Cardiac fibroblast (primary cell): ENCODE data around the gene NDRG2.

Experiments used
- DNase-seq, 2 donors: peaks; one replicate each; pipeline versions ENCODE4 v3.0.0 to v3.0.0-alpha.2; 2010; ENCODE audit warnings: low read depth in 2 of 2
- H3K4me3 ChIP-seq, 2 donors: replicated peaks in 1 of 2; 1 replicate in 1 of 2; 2 replicates in 1 of 2; pipeline ENCODE4 v1.5.1; 2011; ENCODE audit warnings: low read depth in 2 of 2, low read length in 2 of 2, mild to moderate bottlenecking in 2 of 2, moderate library complexity in 1 of 2
- CTCF ChIP-seq: IDR thresholded peaks from one replicate; pipeline ENCODE4 v1.5.1; 2011; ENCODE audit warnings: low read depth, mild to moderate bottlenecking, low read length, inconsistent platforms

Gene NDRG2

GRCh38 chr14:21033133-21033698, 8.4 kb upstream of the NDRG2 start:
- no peak for DNase-seq
- TF ChIP-seq CTCF, result no peak
- no peak overlapping the region for H3K4me3 ChIP-seq

GRCh38 chr14:21032326-21033132, 7.7 kb upstream of the NDRG2 start:
- no peak for TF ChIP-seq CTCF
- no peak for DNase-seq
- H3K4me3 ChIP-seq, result no peak overlapping the region

GRCh38 chr14:21030531-21030930, 5.7 kb upstream of the NDRG2 start:
- no peak for DNase-seq
- no peak for TF ChIP-seq CTCF
- H3K4me3 ChIP-seq, result no peak overlapping the region

GRCh38 chr14:21029917-21030316, 5.1 kb upstream of the NDRG2 start, which contains the start of gene TPPP2:
Gene TPPP2 (plus strand): TSS chr14:21030217. CDS start chr14:21030582, 365 bp downstream.
- DNase-seq, result no peak
- TF ChIP-seq CTCF, result no peak
- H3K4me3 ChIP-seq, result no peak within 1 kb of the TSS

GRCh38 chr14:21026988-21027315, 2.1 kb upstream of the NDRG2 start:
- no peak overlapping the region for H3K4me3 ChIP-seq
- peak in 1 of 2 donors; percentile 38 for DNase-seq
- TF ChIP-seq CTCF, result no peak

- H3K4me3 ChIP-seq, result no peak overlapping the region
- DNase-seq, result no peak
- TF ChIP-seq CTCF, result no peak
These were observed 1.6 kb upstream of the NDRG2 start for GRCh38 chr14:21026274-21026987.
